HFFc6 (cell line): ENCODE results near the gene MFSD8. TPM values are rescaled to one million over a fixed set of nuclear protein-coding genes. Genes with fewer than 3 reads are reported as not detected.
"Not testable (repeated sequence)": the region's sequence is repeated elsewhere in the genome, so short reads cannot be mapped to it uniquely, and the experiment has no call there.

Experiments
- DNase-seq: peaks from one replicate; pipeline ENCODE4 v3.0.0-alpha.2; 2018
- H3K27ac Mint-ChIP-seq: 2 replicates; pipeline ENCODE4 v1.8.0; 2020; ENCODE audit warnings: mild to moderate bottlenecking, mixed read lengths
- H3K27me3 Mint-ChIP-seq: 2 replicates; pipeline ENCODE4 v1.8.0; 2021; ENCODE audit warnings: mild to moderate bottlenecking, moderate library complexity, mixed read lengths; ENCODE audit not compliant: insufficient read depth
- H3K36me3 Mint-ChIP-seq: 2 replicates; pipeline ENCODE4 v1.8.0; 2021; ENCODE audit warnings: low read depth, mixed read lengths
- H3K4me1 Mint-ChIP-seq: 2 replicates; pipeline ENCODE4 v1.8.0; 2020; ENCODE audit warnings: low read depth, mixed read lengths
- H3K4me3 Mint-ChIP-seq: 2 replicates; pipeline ENCODE4 v1.8.0; 2020; ENCODE audit warnings: mild to moderate bottlenecking, moderate library complexity, mixed read lengths
- H3K9me3 Mint-ChIP-seq: 2 replicates; pipeline ENCODE4 v1.8.0; 2020; ENCODE audit warnings: mild to moderate bottlenecking, mixed read lengths
- CTCF ChIP-seq: fragments of 200-600 bp; sonication (generic); IDR thresholded peaks from 2 replicates; pipeline ENCODE4 v1.5.0; 2021; ENCODE audit warnings: antibody characterized with exemption, mild to moderate bottlenecking
- total RNA-seq, 6 experiments: library from RNA; stranded (reverse); fragmentation: NEBNext Ultra II Directional; extraction: Animal tissue kit (Norgen Biotek cat#: 25700); gene quantifications; 2 replicates in 1 of 6; 3 replicates in 5 of 6; pipeline ENCODE4 v1.2.3, GENCODE V29; 2021

The MFSD8 gene
- total RNA-seq, 6 experiments from 2014 or later: 14.6 to 18.9 (median 17.4) TPM

- Mint-ChIP-seq H3K36me3 (peaks cover 5% of the 10 kb centered on the region), H3K9me3 (no peaks in the 10 kb centered on the region), H3K27me3 (no peaks in the 10 kb centered on the region), H3K27ac (no peak overlapping the region), H3K4me3 (no peak overlapping the region), H3K4me1 (peaks cover 7% of the 10 kb centered on the region)
- DNase-seq: no peak
- no peak for TF ChIP-seq CTCF
Observed at GRCh38 chr4:127975121-127975770, 10.3 kb upstream of the MFSD8 start.

- H3K27me3 Mint-ChIP-seq, H3K36me3 Mint-ChIP-seq, H3K4me3 Mint-ChIP-seq, H3K9me3 Mint-ChIP-seq, H3K27ac Mint-ChIP-seq, DNase-seq: not testable (repeated sequence)
- peaks cover 18% of the 10 kb centered on the region for H3K4me1 Mint-ChIP-seq
Observed at GRCh38 chr4:127970925-127971324, 6.0 kb upstream of the MFSD8 start.

- no peak overlapping the region for H3K27ac Mint-ChIP-seq
- no peak for DNase-seq
- no peaks in the 10 kb centered on the region; the same call in none of the 2 replicates for H3K27me3 Mint-ChIP-seq
- no peaks in the 10 kb centered on the region for H3K9me3 Mint-ChIP-seq
- TF ChIP-seq CTCF: no peak
- H3K4me1 Mint-ChIP-seq: peaks cover 12% of the 10 kb centered on the region
- H3K4me3 Mint-ChIP-seq: no peak overlapping the region
- 0 out of 2 replicates have a peak, but pooled peaks cover under 1% of the 10 kb centered on the region for H3K36me3 Mint-ChIP-seq
Observed at GRCh38 chr4:127968586-127968985, 3.6 kb upstream of the MFSD8 start.

- Mint-ChIP-seq H3K4me3 (no peak overlapping the region; the same call in 1 of the 2 replicates), H3K27me3 (no peaks in the 10 kb centered on the region; the same call in none of the 2 replicates), H3K36me3 (peaks cover 6% of the 10 kb centered on the region; the same call in 1 of the 2 replicates), H3K9me3 (no peaks in the 10 kb centered on the region), H3K27ac (no peak overlapping the region), H3K4me1 (peaks cover 25% of the 10 kb centered on the region)
- no peak for DNase-seq
- TF ChIP-seq CTCF: no peak
Observed at GRCh38 chr4:127967141-127967775, 2.3 kb upstream of the MFSD8 start.

GRCh38 chr4:127965803-127966175 is 816 bp upstream of the MFSD8 start:
- Mint-ChIP-seq H3K4me3 (peak overlapping the region; percentile 97), H3K27me3 (no peaks in the 10 kb centered on the region; the same call in none of the 2 replicates), H3K27ac (peak overlapping the region; percentile 83)

GRCh38 chr4:127964426-127965061 is 429 bp downstream of the MFSD8 start:
- peaks cover 32% of the 10 kb centered on the region for H3K4me1 Mint-ChIP-seq
- peak overlapping the region; percentile 83 for H3K27ac Mint-ChIP-seq
- not testable (repeated sequence) for H3K27me3 Mint-ChIP-seq, H3K9me3 Mint-ChIP-seq, H3K36me3 Mint-ChIP-seq
- peak; percentile 0 for DNase-seq
- H3K4me3 Mint-ChIP-seq: peak overlapping the region; percentile 97

More at GRCh38 chr4:127965803-127966175, 816 bp upstream of the MFSD8 start:
- H3K4me1 Mint-ChIP-seq: peaks cover 25% of the 10 kb centered on the region
- no peaks in the 10 kb centered on the region for H3K9me3 Mint-ChIP-seq
- 0 out of 2 replicates have a peak, but pooled peaks have one; percentile 27 for TF ChIP-seq CTCF
- DNase-seq: peak; percentile 8
- peaks cover 6% of the 10 kb centered on the region; the same call in 1 of the 2 replicates for H3K36me3 Mint-ChIP-seq

- H3K4me1 Mint-ChIP-seq: peaks cover 36% of the 10 kb centered on the region
- H3K27me3 Mint-ChIP-seq, H3K9me3 Mint-ChIP-seq, DNase-seq, H3K36me3 Mint-ChIP-seq: not testable (repeated sequence)
- H3K4me3 Mint-ChIP-seq: peak overlapping the region; percentile 73
- peak overlapping the region; percentile 24; the same call in 1 of the 2 replicates for H3K27ac Mint-ChIP-seq
Observed at GRCh38 chr4:127963633-127964398, 1.2 kb downstream of the MFSD8 start.
